Kidney (tissue), 14 donors: Measurements from ENCODE around the gene CCDC12. TPM values are rescaled to one million over a fixed set of nuclear protein-coding genes. Genes with fewer than 3 reads are reported as not detected.

Experiments
- DNase-seq, 5 donors: peaks; one replicate each; pipeline ENCODE4 v3.0.0-alpha.2; 2013 to 2020
- FAIRE-seq: peaks from 2 replicates; lab custom pipeline; 2012; peaks lifted over from hg19 to GRCh38; lab: Jason Lieb, UNC
- H3K27ac ChIP-seq, 2 donors: one replicate each; pipeline ENCODE4 v1.7.0; 2013; ENCODE audit warnings: low read depth in 2 of 2, low read length in 2 of 2, inconsistent platforms in 1 of 2
- H3K27me3 ChIP-seq: one replicate; pipeline ENCODE4 v1.7.1; 2013; ENCODE audit warnings: low read length, inconsistent platforms; ENCODE audit not compliant: control insufficient read depth, insufficient read depth
- H3K36me3 ChIP-seq, 3 donors: one replicate each; pipeline versions ENCODE4 v1.7.0 to v1.7.1; 2013; ENCODE audit warnings: low read length in 3 of 3, control low read depth in 1 of 3, inconsistent platforms in 1 of 3; ENCODE audit not compliant: insufficient read depth in 3 of 3, control insufficient read depth in 2 of 3
- H3K4me1 ChIP-seq, 3 donors: one replicate each; pipeline versions ENCODE4 v1.7.0 to v1.7.1; 2013; ENCODE audit warnings: low read length in 3 of 3, inconsistent platforms in 1 of 3, low read depth in 1 of 3; ENCODE audit not compliant: control insufficient read depth in 2 of 3, insufficient read depth in 2 of 3
- H3K4me3 ChIP-seq, 3 donors: one replicate each; pipeline versions ENCODE4 v1.7.0 to v1.8.1; 2013; ENCODE audit warnings: low read length in 3 of 3, control low read depth in 1 of 3, inconsistent platforms in 1 of 3
- H3K9ac ChIP-seq, 3 donors: one replicate each; pipeline versions ENCODE4 v1.7.0 to v1.7.1; 2013; ENCODE audit warnings: low read length in 3 of 3, control low read depth in 1 of 3, inconsistent platforms in 1 of 3
- H3K9me3 ChIP-seq, 3 donors: one replicate each; pipeline versions ENCODE4 v1.7.0 to v1.7.1; 2013; ENCODE audit warnings: low read length in 3 of 3, control low read depth in 1 of 3, inconsistent platforms in 1 of 3; ENCODE audit not compliant: control insufficient read depth in 2 of 3, insufficient read depth in 1 of 3
- CTCF ChIP-seq: IDR thresholded peaks from 3 replicates; pipeline ENCODE4 v1.5.1; 2012; ENCODE audit warnings: mild to moderate bottlenecking, moderate library complexity, borderline replicate concordance; ENCODE audit not compliant: insufficient read depth; ENCODE audit errors: extremely low read depth
- intact Hi-C: fragments of 100-400 bp; cut with DNase I; formaldehyde crosslinking; loops from one replicate; pipeline ENCODE4 v1.11.1; 2022
- polyA plus RNA-seq: library from polyadenylated mRNA; stranded (reverse); fragments of 350-450 nt; fragmentation: Illumina TruSeq; extraction: RNeasy Lipid Tissue Mini Kit (QIAGEN cat#74804); gene quantifications from one replicate; pipeline ENCODE4 v1.2.3, GENCODE V29; 2014; ENCODE audit warnings: low read depth, low replicate concordance; ENCODE audit not compliant: insufficient read depth
- total RNA-seq: library from RNA; stranded (reverse); fragmentation: NEBNext Ultra II Directional; extraction: Animal tissue kit (Norgen Biotek cat#: 25700); gene quantifications from one replicate; pipeline ENCODE4 v1.2.1, GENCODE V29; 2021
- donor health status: control.
- donor health status: control.
- donor health status: control.
- donor health status: control.
- donor health status: control.
- donor health status: DM: yes; HTN: yes; CAD: no.
- donor health status: Normal renal cell carcinoma (clear cell type).

CCDC12 gene
- total and polyA plus RNA-seq, 2 donors from 2014 or later = 59.7 to 85.6 TPM

GRCh38 chr3:46934072-46934471 is 42.5 kb downstream of the CCDC12 start:
- peaks cover 0 to 73% (median 70%) of the 10 kb centered on the region in 3 donors for H3K4me1 ChIP-seq
- DNase-seq (peak in 1 of 5 donors; percentile 59), FAIRE-seq (no peak)
- peaks cover 0 to 23% (median 9%) of the 10 kb centered on the region in 3 donors for H3K36me3 ChIP-seq
- H3K9ac ChIP-seq = peak overlapping the region in 2 of 3 donors; percentile 39 to 65
- no peaks in the 10 kb centered on the region for H3K27me3 ChIP-seq
- no peaks in the 10 kb centered on the region for H3K9me3 ChIP-seq
- no peak overlapping the region for H3K4me3 ChIP-seq
- TF ChIP-seq CTCF = no peak
- intact Hi-C loops = no loop called here
- H3K27ac ChIP-seq = peak overlapping the region; percentile 77 to 86

- Histone ChIP-seq H3K27ac (peak overlapping the region; percentile 83 to 87), H3K9ac (peak overlapping the region in 1 of 3 donors; percentile 4), H3K9me3 (no peaks in the 10 kb centered on the region), H3K4me1 (peaks cover 0 to 72% (median 71%) of the 10 kb centered on the region in 3 donors), H3K27me3 (no peaks in the 10 kb centered on the region), H3K36me3 (peaks cover 0 to 15% (median 6%) of the 10 kb centered on the region in 3 donors), H3K4me3 (no peak overlapping the region)
- DNase-seq = peak in 1 of 5 donors; percentile 28
- TF ChIP-seq CTCF = no peak
- FAIRE-seq = no peak
- intact Hi-C loops = no loop called here
Measured at GRCh38 chr3:46933261-46933660, 43.3 kb downstream of the CCDC12 start.

- no peak for FAIRE-seq
- Histone ChIP-seq H3K9ac (peak overlapping the region in 1 of 3 donors; percentile 4), H3K27me3 (no peaks in the 10 kb centered on the region), H3K36me3 (peaks cover 0 to 8% (median 6%) of the 10 kb centered on the region in 3 donors), H3K4me3 (no peak overlapping the region), H3K27ac (peak overlapping the region; percentile 83 to 87), H3K4me1 (peaks cover 0 to 71% (median 71%) of the 10 kb centered on the region in 3 donors), H3K9me3 (no peaks in the 10 kb centered on the region)
- no peak for TF ChIP-seq CTCF
- DNase-seq = peak in 1 of 5 donors; percentile 48
- intact Hi-C loops = no loop called here
Measured at GRCh38 chr3:46932455-46933225, 43.9 kb downstream of the CCDC12 start.
